Measurements from ENCODE around the gene LCOR.

The LCOR gene

GRCh38 chr10:97037365-97038361 is 205.6 kb downstream of the LCOR start:
- peak; percentile 19 to 48 (median 37) for DNase-seq

- no peak for DNase-seq
Measured at GRCh38 chr10:97038688-97039087, 206.6 kb downstream of the LCOR start.

- DNase-seq: no peak
Measured at GRCh38 chr10:97039538-97040247, 207.6 kb downstream of the LCOR start.

- no peak for DNase-seq
Measured at GRCh38 chr10:97040248-97040584, 208.1 kb downstream of the LCOR start.

- no peak for DNase-seq
Measured at GRCh38 chr10:97040706-97041105, 208.6 kb downstream of the LCOR start.

- no peak for DNase-seq
Measured at GRCh38 chr10:97042081-97042480, 210.0 kb downstream of the LCOR start.

- no peak for DNase-seq
Measured at GRCh38 chr10:97042716-97043562, 210.8 kb downstream of the LCOR start.

GRCh38 chr10:97043563-97043855 is 211.4 kb downstream of the LCOR start:
- DNase-seq: no peak
